Cardiac septum (tissue), 1 donor: ENCODE measurements around the gene IDS. TPM values are rescaled to one million over a fixed set of nuclear protein-coding genes. Genes with fewer than 3 reads are reported as not detected.

Source experiments
- DNase-seq: peaks from one replicate; pipeline ENCODE4 v3.0.0-alpha.2; 2020; ENCODE audit warnings: low spot score
- intact Hi-C: fragments of 100-400 bp; cut with DNase I; formaldehyde crosslinking; loops from one replicate; pipeline ENCODE4 v1.14.0; 2022
- total RNA-seq: library from RNA; stranded (reverse); fragmentation: NEBNext Ultra II Directional; extraction: Animal tissue kit (Norgen Biotek cat#: 25700); gene quantifications from one replicate; pipeline ENCODE4 v1.2.1, GENCODE V29; 2021
- donor health status: DM: no; HTN: no; CAD: no.

IDS gene
- total RNA-seq, 1 donor from 2014 or later, result 87.6 TPM

GRCh38 chrX:149471397-149471796, 33.7 kb downstream of the IDS start:
- no peak for DNase-seq
- intact Hi-C loops, result loop anchor here (5.0 kb wide), 1 partner anchor 1339 kb away; no protein-coding TSS in a partner anchor

- intact Hi-C loops, result loop anchor here (5.0 kb wide), 1 partner anchor 1339 kb away; no protein-coding TSS in a partner anchor
- DNase-seq, result peak; percentile 85
Measured at GRCh38 chrX:149470955-149471354, 34.2 kb downstream of the IDS start.

DNA sequence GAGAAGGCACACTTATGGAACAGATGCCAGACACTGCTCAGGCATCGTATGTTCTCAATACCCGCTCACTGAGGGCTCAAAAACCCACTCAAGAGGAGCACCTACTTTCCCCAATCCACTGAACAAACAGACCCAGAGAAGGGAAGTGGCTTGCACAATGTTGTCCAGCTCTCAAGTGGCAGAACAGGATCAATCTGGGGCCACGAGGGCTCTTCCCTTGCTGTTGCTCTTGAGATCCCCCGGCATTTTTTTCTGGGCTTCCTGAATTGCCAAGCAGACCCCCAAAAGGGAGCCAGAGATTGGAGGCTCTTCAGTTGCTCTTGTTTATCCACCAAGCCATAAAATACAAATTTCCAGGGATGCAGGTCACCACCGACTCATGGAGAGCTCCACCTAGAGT, 35.7 kb downstream of the IDS start:
- DNase-seq, result no peak
- intact Hi-C loops, result loop anchor here (5.0 kb wide), 1 partner anchor 1422 kb away; no protein-coding TSS in a partner anchor

DNA sequence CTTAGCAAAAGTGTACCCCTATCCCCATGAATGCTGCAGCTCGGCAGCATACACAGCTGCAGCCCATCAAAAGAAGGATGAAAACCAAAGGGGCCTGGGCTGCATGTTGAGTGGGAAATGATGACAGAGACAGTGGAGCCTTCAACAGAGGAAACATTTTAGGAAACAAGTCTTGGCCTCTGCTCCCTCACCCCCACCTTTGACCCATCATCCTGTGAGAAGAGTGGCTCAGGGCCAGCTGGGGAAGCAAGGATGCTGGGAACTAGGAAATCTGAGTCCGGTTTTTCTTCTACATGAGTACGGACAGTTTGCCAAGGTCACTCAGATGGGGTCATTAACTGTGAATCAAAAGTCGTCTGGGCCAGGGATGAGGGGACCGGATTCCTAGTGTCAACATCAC, 37.2 kb downstream of the IDS start:
- intact Hi-C loops, result loop anchor here (5.0 kb wide), 1 partner anchor 1421 kb away; no protein-coding TSS in a partner anchor
- DNase-seq, result no peak

GRCh38 chrX:149467461-149467860, 37.6 kb downstream of the IDS start:
- intact Hi-C loops, result loop anchor here (5.0 kb wide), 1 partner anchor 1420 kb away; no protein-coding TSS in a partner anchor
- no peak for DNase-seq

- DNase-seq, result no peak
- intact Hi-C loops, result no loop called here
Measured at GRCh38 chrX:149462849-149463248, 42.3 kb downstream of the IDS start.

- intact Hi-C loops, result no loop called here
- no peak for DNase-seq
Measured at GRCh38 chrX:149461746-149462145, 43.4 kb downstream of the IDS start.

GRCh38 chrX:149458586-149458985, 46.5 kb downstream of the IDS start:
- DNase-seq, result no peak
- intact Hi-C loops, result no loop called here

DNA sequence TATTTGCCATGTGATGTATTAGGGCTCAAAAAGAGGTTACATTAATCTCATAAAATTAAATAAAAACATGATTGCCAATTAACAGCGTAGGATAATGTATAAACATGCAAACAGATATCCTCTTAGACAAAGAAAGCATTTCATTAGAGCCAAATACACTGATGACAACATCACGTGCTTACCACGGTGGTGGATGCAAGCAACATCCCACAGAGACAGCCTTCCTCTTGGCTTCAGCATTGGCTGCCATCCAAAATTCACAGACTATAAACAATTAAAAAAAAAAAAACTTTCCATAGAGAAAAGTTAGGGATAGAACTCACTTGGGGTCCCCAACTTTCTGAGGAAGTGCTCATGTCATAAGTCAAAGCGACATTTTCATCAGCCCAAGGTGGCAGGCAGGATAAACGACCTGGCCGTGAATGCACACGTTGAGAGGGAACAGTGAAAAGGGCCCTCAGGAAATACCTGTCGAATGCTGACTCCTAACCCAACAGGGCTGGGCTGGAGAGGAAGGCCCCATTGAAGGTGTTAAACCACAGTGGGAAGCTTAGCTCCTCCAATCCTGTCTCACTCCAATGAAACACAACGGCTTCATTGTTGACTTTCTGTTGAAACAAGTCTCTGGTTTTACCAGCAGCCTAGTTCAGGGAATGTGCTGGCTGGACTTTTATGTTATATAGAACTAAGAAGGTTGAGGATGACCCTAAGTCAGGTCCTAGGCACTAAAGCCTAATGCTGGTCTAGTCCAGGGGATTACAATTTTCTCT, 48.4 kb downstream of the IDS start:
- DNase-seq, result no peak
- intact Hi-C loops, result no loop called here

DNA sequence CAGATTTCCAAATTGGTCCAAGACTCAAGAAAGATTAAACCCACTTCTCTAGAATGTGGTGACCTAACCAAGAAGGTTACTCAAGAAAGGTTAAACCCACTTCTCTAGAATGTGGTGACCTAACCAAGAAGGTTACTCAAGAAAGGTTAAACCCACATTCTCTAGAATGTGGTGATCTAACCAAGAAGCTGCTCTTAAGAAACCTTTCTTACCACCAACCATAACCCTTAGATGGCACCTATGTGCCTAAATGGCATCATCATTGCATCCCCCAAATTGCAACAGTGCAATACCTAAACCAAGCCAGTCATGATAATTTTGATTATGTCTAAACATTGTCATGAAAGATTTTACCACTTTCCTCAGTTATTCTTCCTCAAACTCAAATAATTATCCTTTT, 49.2 kb downstream of the IDS start:
- DNase-seq, result no peak
- intact Hi-C loops, result no loop called here

GRCh38 chrX:149453906-149454822, 50.9 kb downstream of the IDS start:
- DNase-seq, result no peak
- intact Hi-C loops, result no loop called here

- intact Hi-C loops, result no loop called here
- DNase-seq, result no peak
Measured at GRCh38 chrX:149453030-149453429, 52.1 kb downstream of the IDS start.

GRCh38 chrX:149433451-149433850, 71.7 kb downstream of the IDS start:
- intact Hi-C loops, result no loop called here
- no peak for DNase-seq

DNA sequence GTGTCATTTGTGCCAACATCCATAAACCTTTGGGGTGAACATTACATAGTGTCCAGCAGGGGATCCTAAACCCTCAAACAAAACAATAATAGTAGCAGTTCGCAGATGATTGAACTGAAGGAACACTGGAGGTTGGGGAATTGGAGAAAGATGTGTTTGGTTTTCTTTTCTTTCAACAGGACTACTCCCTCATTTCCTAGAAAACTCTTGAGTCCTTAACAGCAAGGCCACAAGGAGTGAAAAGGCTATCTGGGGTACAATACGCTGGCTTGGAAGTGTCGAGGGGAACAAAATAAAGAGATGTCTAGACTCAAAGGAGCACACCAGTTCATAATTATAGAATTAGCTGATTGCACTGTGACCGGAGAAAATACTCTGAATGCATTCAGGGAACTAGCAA, 72.1 kb downstream of the IDS start:
- intact Hi-C loops, result no loop called here
- DNase-seq, result no peak

Other genes with a start within 250 kb of the IDS start
- gene EOLA1, start 35.7 kb upstream of the IDS start, total RNA-seq, result 27.4 TPM
- 0.59 TPM for gene HSFX3, start 44.6 kb upstream of the IDS start, total RNA-seq
- not detected for gene MAGEA9B, start 82.2 kb upstream of the IDS start, total RNA-seq
- not detected for gene HSFX2, start 90.0 kb upstream of the IDS start, total RNA-seq
- 30.2 TPM for gene TMEM185A, start 126.5 kb upstream of the IDS start, total RNA-seq
- not detected for gene MAGEA11, start 206.8 kb upstream of the IDS start, total RNA-seq